Activated naive CD8-positive, alpha-beta T cell treated with anti-CD3 and anti-CD28 coated beads, Interleukin-2, amount 10 ng/mL, durations not matched to agents 7 days and 5 days (primary cell): ENCODE results near the gene TBC1D14. TPM values are rescaled to one million over a fixed set of nuclear protein-coding genes. Genes with fewer than 3 reads are reported as not detected.

ENCODE experiments used
- ATAC-seq: fragments of 150-1000 bp; cut with Tn5 transposase; one replicate; pipeline ENCODE4 v1.10.0; 2021; ENCODE audit warnings: low read depth, moderate library complexity
- POLR2A ChIA-PET: fragments of 350-600 bp; sonication (Branson Sonifier 250); formaldehyde crosslinking; loops from one replicate; lab custom pipeline; 2021; ENCODE audit warnings: antibody characterized with exemption; lab: Charles Lee
- DNase-seq: peaks from one replicate; pipeline ENCODE4 v3.0.0; 2021
- H3K27ac Mint-ChIP-seq: one replicate; pipeline ENCODE4 v1.8.0; 2022; ENCODE audit warnings: mild to moderate bottlenecking, mixed read lengths
- H3K27me3 Mint-ChIP-seq: one replicate; pipeline ENCODE4 v1.8.0; 2022; ENCODE audit warnings: mild to moderate bottlenecking, moderate library complexity, mixed read lengths
- H3K36me3 Mint-ChIP-seq: one replicate; pipeline ENCODE4 v1.8.0; 2021; ENCODE audit warnings: mild to moderate bottlenecking, mixed read lengths
- H3K4me1 Mint-ChIP-seq: one replicate; pipeline ENCODE4 v1.8.0; 2021; ENCODE audit warnings: mixed read lengths
- H3K4me3 Mint-ChIP-seq: one replicate; pipeline ENCODE4 v1.8.0; 2022; ENCODE audit warnings: mild to moderate bottlenecking, moderate library complexity, mixed read lengths
- H3K9me3 Mint-ChIP-seq: one replicate; pipeline ENCODE4 v1.8.0; 2021; ENCODE audit warnings: mixed read lengths
- total RNA-seq, 2 experiments: library from RNA; stranded (reverse); gene quantifications; one replicate each; pipeline ENCODE4 v1.2.3, GENCODE V29; 2021

The TBC1D14 gene
- total RNA-seq, 2 experiments from 2014 or later: 44.5 to 52.3 TPM

DNA sequence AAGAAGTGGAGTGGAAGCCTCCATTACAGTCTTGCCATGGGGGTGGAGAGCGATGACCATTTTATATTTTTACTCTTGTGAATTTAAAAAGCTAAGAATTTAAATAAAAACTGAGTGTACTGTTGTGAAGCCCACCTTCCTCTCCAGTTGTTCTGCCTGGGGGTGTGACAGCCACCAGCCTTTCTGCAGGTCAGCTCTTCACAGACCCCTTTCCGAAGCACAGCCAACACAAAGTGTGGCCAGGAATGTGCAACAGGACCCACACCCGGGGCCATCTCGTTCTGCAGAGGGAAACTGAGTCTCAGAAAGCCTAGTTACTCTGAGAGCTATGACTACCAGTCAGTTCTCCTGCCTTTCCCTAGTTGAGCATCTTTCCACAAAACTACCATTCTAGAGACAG, 156.9 kb downstream of the TBC1D14 start:
- POLR2A ChIA-PET: interaction anchor here (0.9 to 5.1 kb wide), 5 partner anchors 13 to 167 kb away, joined by 3 to 101 read pairs (median 15); partner anchors contain the start of genes TADA2B and TBC1D14
- Mint-ChIP-seq H3K27ac (peak overlapping the region; percentile 42), H3K4me1 (peaks cover 32% of the 10 kb centered on the region), H3K9me3 (no peaks in the 10 kb centered on the region), H3K4me3 (peak overlapping the region; percentile 96), H3K27me3 (peaks cover under 1% of the 10 kb centered on the region), H3K36me3 (peaks cover 17% of the 10 kb centered on the region)
- no peak for ATAC-seq
- no peak for DNase-seq

DNA sequence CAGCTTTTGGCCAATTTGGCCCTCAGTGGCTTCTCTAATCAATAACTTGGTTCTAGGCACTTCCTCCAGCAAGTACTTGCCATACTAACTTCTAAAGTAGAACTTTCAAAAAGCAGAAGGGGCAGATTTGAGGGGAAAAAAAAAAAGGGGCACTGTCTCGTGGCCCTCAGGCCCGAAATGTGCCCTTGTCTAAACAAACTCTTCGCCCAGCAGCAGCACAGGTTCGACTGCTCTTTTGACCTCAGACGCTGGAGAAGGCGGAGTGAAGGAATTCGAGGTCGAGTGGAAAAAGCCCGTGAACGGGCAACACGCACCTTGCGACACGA, 157.5 kb downstream of the TBC1D14 start:
- POLR2A ChIA-PET: interaction anchor here (0.7 to 5.1 kb wide), 16 partner anchors 8 to 393 kb away, joined by 3 to 101 read pairs (median 8); partner anchors contain the start of genes BLOC1S4, TADA2B and TBC1D14
- peaks cover 17% of the 10 kb centered on the region for H3K36me3 Mint-ChIP-seq
- H3K27me3 Mint-ChIP-seq: peaks cover 3% of the 10 kb centered on the region
- peak overlapping the region; percentile 83 for H3K27ac Mint-ChIP-seq
- peak overlapping the region; percentile 96 for H3K4me3 Mint-ChIP-seq
- no peaks in the 10 kb centered on the region for H3K9me3 Mint-ChIP-seq
- ATAC-seq (no peak), DNase-seq (no peak)
- H3K4me1 Mint-ChIP-seq: peaks cover 32% of the 10 kb centered on the region

- POLR2A ChIA-PET: interaction anchor here (0.7 to 5.1 kb wide), 26 partner anchors 9 to 425 kb away, joined by 3 to 101 read pairs (median 4); partner anchors contain the start of genes BLOC1S4, TADA2B and TBC1D14
- peaks cover 32% of the 10 kb centered on the region for H3K4me1 Mint-ChIP-seq
Measured at GRCh38 chr4:7067452-7068278, 158.0 kb downstream of the TBC1D14 start, which contains the start of gene GRPEL1. GRPEL1 (minus strand) TSS chr4:7068064; CDS start chr4:7068032, 32 bp downstream.

GRCh38 chr4:7068279-7068842, 158.7 kb downstream of the TBC1D14 start:
- peak overlapping the region; percentile 94 for H3K27ac Mint-ChIP-seq
- H3K4me3 Mint-ChIP-seq: peak overlapping the region; percentile 96
- no peaks in the 10 kb centered on the region for H3K9me3 Mint-ChIP-seq
- POLR2A ChIA-PET: interaction anchor here (0.7 to 5.1 kb wide), 27 partner anchors 9 to 426 kb away, joined by 3 to 101 read pairs (median 4); partner anchors contain the start of genes BLOC1S4, TADA2B and TBC1D14
- peaks cover 6% of the 10 kb centered on the region for H3K27me3 Mint-ChIP-seq
- ATAC-seq: no peak
- H3K4me1 Mint-ChIP-seq: peaks cover 32% of the 10 kb centered on the region
- DNase-seq: no peak
- peaks cover 14% of the 10 kb centered on the region for H3K36me3 Mint-ChIP-seq

More at GRCh38 chr4:7067452-7068278, 158.0 kb downstream of the TBC1D14 start, which contains the start of gene GRPEL1:
- peak; percentile 96 for ATAC-seq
- H3K27me3 Mint-ChIP-seq: peaks cover 6% of the 10 kb centered on the region
- peak within 1 kb of the TSS; percentile 94 for H3K27ac Mint-ChIP-seq
- H3K36me3 Mint-ChIP-seq: peaks cover 17% of the 10 kb centered on the region
- DNase-seq: peak; percentile 100
- H3K9me3 Mint-ChIP-seq: no peaks in the 10 kb centered on the region
- peak within 1 kb of the TSS; percentile 96 for H3K4me3 Mint-ChIP-seq

- H3K36me3 Mint-ChIP-seq: peaks cover 10% of the 10 kb centered on the region
- ATAC-seq: no peak
- H3K9me3 Mint-ChIP-seq: no peaks in the 10 kb centered on the region
- peaks cover 6% of the 10 kb centered on the region for H3K27me3 Mint-ChIP-seq
- peak overlapping the region; percentile 94 for H3K27ac Mint-ChIP-seq
- peak overlapping the region; percentile 96 for H3K4me3 Mint-ChIP-seq
- DNase-seq: no peak
- POLR2A ChIA-PET: interaction anchor here (0.7 to 5.1 kb wide), 17 partner anchors 10 to 395 kb away, joined by 3 to 101 read pairs (median 7); partner anchors contain the start of genes BLOC1S4, TADA2B and TBC1D14
- peaks cover 32% of the 10 kb centered on the region for H3K4me1 Mint-ChIP-seq
Measured at GRCh38 chr4:7068883-7069282, 159.3 kb downstream of the TBC1D14 start.

DNA sequence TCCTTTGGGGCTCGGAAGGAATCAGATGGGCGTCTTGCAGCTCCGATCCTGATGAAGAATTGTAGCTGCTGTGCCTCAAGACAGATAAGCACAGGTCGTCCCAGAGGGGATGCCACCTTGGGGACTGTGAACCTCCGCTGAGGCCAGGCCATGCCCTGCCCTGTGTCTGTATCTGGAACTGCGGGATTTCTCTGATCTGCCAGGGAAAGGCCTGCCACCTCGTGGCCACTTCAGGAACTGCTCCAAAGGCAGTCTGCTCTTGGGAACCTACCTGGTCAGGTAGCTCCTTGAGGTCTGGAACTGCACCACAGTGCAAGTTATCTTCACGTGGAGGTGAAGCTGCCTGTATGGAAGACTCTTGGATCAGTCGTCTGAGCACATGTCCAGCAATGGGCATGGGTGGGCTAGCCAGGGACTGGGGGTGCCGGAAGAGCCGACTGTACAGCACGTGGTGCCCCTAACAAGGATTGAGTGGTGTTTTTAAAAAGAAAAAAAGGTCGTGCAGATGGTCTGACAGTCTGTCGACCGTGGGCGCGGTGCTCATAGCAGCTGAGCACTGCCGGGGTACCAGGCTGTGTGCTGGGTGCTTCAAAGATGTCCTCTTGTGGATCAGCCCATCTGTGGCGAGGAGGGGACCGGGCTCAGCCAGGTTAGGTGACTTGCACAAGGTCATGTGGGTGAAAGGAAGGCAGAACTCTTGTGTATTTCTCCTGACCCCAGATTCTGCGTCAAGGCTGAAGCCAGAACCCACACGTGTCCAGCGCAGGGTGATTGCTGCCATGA, 161.3 kb downstream of the TBC1D14 start:
- Mint-ChIP-seq H3K9me3 (no peaks in the 10 kb centered on the region), H3K4me1 (peaks cover 23% of the 10 kb centered on the region), H3K27ac (peak overlapping the region; percentile 30), H3K4me3 (peak overlapping the region; percentile 29), H3K36me3 (peaks cover 2% of the 10 kb centered on the region), H3K27me3 (peaks cover 6% of the 10 kb centered on the region)
- POLR2A ChIA-PET: interaction anchor here (0.6 to 1.3 kb wide), 4 partner anchors 28 to 415 kb away, joined by 3 to 6 read pairs (median 4); partner anchors contain the start of gene TADA2B
- DNase-seq (peak; percentile 90), ATAC-seq (peak; percentile 23)

DNA sequence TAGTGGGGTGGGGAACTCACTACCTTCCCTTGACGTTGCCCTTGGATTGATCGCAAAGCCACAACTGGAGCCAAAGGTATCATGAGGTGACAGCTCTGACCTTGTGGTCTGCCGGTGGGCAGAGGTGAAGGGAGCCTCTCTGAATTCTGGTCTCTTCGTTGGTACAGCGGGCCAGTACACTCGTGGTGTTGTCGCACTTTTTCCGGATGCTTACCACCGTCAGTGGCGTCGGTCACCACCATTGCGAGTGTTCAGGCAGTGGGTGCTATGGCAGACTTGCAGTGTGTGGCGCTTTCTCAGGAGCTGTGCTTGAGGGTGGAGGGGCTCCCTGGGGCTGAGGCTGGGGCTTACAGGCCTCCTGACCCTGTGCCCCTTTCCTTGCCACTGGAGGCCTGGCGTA, 163.4 kb downstream of the TBC1D14 start:
- no peak overlapping the region for H3K4me3 Mint-ChIP-seq
- peaks cover 13% of the 10 kb centered on the region for H3K4me1 Mint-ChIP-seq
- no peak overlapping the region for H3K27ac Mint-ChIP-seq
- POLR2A ChIA-PET: interaction anchor here (1.6 kb wide), 1 partner anchor 30 kb away, joined by 5 read pairs; the partner anchor contains the start of gene TADA2B
- ATAC-seq (no peak), DNase-seq (no peak)
- no peaks in the 10 kb centered on the region for H3K36me3 Mint-ChIP-seq
- peaks cover 9% of the 10 kb centered on the region for H3K27me3 Mint-ChIP-seq
- H3K9me3 Mint-ChIP-seq: no peaks in the 10 kb centered on the region

DNA sequence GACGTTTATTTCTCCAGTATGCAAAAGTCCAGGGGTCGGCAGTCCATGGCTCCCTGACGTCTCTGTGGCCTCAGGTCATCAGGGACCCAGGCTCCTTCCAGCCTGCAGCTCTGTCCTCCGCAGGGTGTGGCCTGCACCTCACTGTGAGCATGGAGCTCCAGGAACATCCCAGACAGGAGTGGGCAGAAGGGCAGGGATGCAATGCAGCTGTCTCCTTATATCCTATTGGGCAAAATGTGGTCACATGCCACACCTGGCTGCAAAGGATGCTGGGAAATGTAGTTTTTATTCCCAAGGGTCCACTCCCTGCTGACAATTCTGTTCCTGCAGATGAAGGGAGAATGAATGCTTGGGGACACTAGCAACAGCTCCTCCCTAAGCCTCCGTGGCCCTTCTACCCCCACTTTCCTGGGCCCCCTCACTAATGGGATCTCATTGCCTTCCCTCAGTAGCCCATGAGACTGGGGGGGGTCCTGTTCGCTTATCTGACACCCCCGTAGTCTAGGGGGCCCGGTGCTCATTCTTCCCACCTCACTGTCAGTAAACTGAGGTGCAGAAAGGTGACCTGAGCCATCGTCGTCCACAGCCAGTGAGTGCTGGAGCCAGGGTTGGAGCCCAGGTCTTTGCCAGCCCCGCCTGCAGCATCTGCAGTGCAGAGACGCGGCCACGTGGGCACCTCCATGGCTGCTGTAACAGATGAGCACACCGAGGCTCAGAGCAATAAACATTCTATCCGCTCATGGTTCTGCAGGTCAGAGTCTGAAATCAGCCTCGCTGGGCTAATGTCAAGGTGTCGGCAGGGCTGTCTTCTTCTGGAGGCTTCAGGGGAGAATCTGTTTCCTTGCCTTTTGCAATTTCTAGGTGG, 164.1 kb downstream of the TBC1D14 start:
- Mint-ChIP-seq H3K27me3 (peaks cover 9% of the 10 kb centered on the region), H3K9me3 (no peaks in the 10 kb centered on the region), H3K27ac (no peak overlapping the region), H3K4me1 (peaks cover 9% of the 10 kb centered on the region), H3K4me3 (no peak overlapping the region), H3K36me3 (no peaks in the 10 kb centered on the region)
- POLR2A ChIA-PET: interaction anchor here (1.6 kb wide), 1 partner anchor 31 kb away, joined by 5 read pairs; the partner anchor contains the start of gene TADA2B
- DNase-seq (no peak), ATAC-seq (no peak)

DNA sequence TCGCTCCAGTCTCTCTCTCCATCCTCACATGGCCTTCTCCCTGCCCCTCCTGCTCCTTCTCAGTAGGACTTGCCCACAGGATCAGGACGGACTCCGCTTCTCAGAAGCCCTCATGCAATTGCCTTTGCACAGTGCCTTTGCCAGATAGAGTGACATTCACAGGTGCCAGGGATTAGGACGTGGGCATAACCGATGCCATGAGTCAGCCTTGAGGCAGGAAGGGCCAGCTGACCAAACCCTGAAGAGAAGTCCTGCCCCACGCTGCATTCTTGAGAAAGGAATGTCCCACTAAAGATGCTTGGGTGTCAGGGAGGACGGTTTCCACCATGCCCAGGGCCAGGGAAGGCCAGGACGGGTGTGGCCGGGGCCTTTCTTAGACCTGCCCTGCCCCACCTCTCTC, 164.8 kb downstream of the TBC1D14 start:
- Mint-ChIP-seq H3K4me1 (peaks cover 7% of the 10 kb centered on the region), H3K9me3 (no peaks in the 10 kb centered on the region), H3K36me3 (peaks cover 1% of the 10 kb centered on the region), H3K27ac (no peak overlapping the region), H3K4me3 (no peak overlapping the region), H3K27me3 (peaks cover 12% of the 10 kb centered on the region)
- DNase-seq: no peak
- POLR2A ChIA-PET: no interaction called here
- no peak for ATAC-seq

DNA sequence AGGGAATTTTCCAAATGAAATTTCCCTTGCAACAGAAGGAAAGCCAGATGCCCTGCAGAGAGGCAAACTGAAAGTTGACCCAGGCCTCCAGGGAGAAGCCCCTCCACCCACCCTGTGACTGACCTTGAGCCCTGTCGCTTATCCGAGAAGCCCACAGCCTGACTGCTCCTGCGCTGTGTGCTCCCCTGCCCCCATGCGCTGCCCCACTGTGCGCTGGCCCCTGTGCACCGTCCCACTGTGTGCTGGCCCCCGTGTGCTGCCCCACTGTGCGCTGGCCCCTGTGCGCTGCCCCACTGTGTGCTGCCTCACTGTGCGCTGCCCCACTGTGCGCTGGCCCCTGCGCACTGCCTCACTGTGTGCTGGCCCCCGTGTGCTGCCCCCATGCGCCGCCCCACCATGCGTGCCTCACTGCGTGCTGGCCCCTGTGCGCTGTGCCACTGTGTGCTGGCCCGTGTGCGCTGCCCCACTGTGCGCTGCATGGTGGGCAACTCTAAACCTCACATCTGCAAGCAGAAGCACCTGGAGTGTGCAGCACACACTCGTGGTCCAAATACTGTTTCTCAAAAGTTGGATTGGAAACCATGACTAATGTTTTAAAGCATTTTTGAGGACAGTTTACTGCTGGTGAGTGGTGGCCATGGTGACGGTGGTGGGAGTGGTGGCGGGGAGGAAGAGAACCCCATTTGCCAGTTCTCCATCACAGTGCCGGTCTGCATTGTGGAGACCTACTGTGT, 166.5 kb downstream of the TBC1D14 start:
- Mint-ChIP-seq H3K4me3 (no peak overlapping the region), H3K9me3 (no peaks in the 10 kb centered on the region), H3K36me3 (peaks cover 2% of the 10 kb centered on the region), H3K27ac (no peak overlapping the region), H3K4me1 (no peaks in the 10 kb centered on the region), H3K27me3 (peaks cover 24% of the 10 kb centered on the region)
- no peak for ATAC-seq
- no peak for DNase-seq
- POLR2A ChIA-PET: no interaction called here

DNA sequence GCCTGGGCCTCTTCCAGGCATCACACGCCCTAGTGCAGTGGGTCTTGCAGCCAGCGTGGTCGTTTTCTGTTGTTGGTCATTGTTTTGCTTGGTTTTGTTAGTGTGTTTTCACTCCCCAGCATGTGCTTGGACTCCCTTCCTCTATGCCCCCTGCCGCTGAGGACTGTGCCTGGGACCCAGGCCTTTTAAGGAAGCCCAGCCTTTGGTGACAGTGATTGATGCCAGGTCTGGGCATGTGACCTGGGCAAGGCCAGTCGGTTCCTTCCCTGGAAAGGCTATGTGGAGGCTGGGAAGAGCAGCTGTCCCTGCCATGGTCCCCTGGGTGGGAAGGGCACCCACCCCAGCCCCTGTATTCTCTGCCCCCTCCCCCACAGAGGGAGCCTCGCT, 167.1 kb downstream of the TBC1D14 start:
- Mint-ChIP-seq H3K4me1 (no peaks in the 10 kb centered on the region), H3K4me3 (no peak overlapping the region), H3K9me3 (no peaks in the 10 kb centered on the region), H3K27me3 (peaks cover 25% of the 10 kb centered on the region), H3K27ac (no peak overlapping the region), H3K36me3 (peaks cover 2% of the 10 kb centered on the region)
- POLR2A ChIA-PET: no interaction called here
- no peak for DNase-seq
- ATAC-seq: no peak
